Astrocyte (in vitro differentiated cells and primary cell): ENCODE results near the gene SIGLEC15.

Experiments
- CTCF ChIP-seq: IDR thresholded peaks from 2 replicates; pipeline ENCODE4 v1.5.1; 2011; ENCODE audit warnings: low read depth, mild to moderate bottlenecking, inconsistent platforms, low read length, moderate library complexity; ENCODE audit not compliant: insufficient read depth
- EZH2 ChIP-seq: IDR thresholded peaks from 2 replicates; pipeline ENCODE4 v1.6.1; 2012; ENCODE audit warnings: mild to moderate bottlenecking, low read length, inconsistent platforms; ENCODE audit not compliant: insufficient read depth

- no peak for TF ChIP-seq CTCF
- TF ChIP-seq EZH2, result no peak
Observed at GRCh38 chr18:45836242-45837205, 11.0 kb downstream of the SIGLEC15 start.
